NCI-H2107 (cell line): Measurements from ENCODE around the gene SNED1.

Source experiments
- DNase-seq: peaks from one replicate; lab custom pipeline; 2025; lab: John Stamatoyannopoulos, UW

SNED1 gene

DNA sequence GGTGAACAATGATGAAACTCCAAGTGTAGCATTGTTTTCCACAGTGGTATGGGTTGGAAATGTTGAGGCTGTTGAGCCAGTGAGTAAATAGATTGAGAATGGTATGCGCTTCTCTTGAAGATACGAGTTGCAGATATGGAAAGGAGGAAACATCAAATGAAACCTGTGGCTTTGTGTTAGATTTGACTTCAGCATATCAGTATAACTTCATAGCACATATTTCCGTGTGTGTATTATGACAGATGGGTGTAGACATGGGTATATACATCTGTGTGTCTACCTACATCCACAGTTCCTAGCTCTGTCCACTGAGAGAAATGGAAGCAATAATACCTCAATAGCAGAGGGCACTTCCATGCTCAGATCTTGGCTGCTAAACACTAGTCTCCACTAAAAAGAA is 8.0 kb downstream of the SNED1 start:
- DNase-seq: no peak

DNA sequence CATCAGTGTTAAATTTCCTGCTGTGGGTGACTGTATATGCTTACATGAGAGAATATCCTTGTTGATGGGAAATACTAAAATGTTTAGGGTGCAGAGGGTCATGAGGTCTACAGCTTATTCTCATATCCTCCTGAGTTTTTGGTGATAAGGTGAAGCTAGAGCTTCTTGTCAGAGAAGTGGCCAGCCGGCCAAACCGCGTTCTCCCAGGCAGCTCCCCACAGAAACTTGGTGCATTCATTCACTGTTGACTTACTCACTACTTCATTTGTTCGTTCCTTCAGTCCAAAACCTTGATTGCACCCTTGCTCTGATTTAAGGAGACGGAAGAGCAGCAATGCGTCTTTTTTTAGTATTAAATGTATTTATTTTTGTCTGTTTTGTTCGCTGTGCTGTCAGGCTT is 8.7 kb downstream of the SNED1 start:
- no peak for DNase-seq

- no peak for DNase-seq
Measured at GRCh38 chr2:241007880-241008710, 9.7 kb downstream of the SNED1 start.

DNA sequence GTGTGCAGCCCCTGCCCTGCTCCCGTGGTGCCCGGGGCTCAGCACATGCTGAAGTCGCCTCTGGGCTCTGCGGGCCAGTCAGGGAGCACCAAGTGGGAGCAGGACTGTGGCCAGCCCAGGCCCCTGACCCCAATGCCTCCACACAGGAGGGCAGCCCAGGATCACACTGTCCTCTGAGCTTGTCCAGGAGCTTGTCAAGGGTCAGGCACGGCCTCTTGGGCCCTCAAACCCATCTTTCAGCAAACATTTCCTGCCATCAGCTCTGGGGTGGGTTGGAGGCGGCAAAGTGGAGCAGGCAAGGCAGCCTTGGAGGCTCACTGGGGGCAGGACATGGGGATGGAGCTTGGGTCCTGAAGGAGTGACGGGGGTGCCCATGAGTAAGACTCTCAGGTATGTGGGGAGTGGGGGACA is 10.3 kb downstream of the SNED1 start:
- no peak for DNase-seq

DNA sequence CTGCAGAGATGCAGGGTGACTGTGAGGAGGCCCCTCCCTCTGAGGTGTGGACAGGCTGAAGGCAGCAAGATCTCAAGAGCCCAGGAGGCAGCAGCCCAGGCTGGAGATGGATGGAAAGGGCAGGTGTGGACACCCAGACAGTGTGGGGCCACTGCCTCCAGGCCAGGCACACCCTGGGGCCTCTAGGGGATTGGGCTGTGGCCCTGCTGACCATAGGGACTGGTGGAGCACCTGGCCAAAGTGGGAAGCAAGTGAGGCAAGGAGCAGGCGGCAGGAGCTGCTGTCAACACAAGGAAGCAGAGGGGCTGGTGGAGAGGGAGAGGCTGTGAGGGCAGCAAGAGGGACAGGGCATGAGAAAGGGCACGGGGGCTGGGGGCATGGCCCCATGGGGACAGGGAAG is 10.8 kb downstream of the SNED1 start:
- no peak for DNase-seq

GRCh38 chr2:241009601-241010530 is 11.4 kb downstream of the SNED1 start:
- peak; percentile 25 for DNase-seq

DNA sequence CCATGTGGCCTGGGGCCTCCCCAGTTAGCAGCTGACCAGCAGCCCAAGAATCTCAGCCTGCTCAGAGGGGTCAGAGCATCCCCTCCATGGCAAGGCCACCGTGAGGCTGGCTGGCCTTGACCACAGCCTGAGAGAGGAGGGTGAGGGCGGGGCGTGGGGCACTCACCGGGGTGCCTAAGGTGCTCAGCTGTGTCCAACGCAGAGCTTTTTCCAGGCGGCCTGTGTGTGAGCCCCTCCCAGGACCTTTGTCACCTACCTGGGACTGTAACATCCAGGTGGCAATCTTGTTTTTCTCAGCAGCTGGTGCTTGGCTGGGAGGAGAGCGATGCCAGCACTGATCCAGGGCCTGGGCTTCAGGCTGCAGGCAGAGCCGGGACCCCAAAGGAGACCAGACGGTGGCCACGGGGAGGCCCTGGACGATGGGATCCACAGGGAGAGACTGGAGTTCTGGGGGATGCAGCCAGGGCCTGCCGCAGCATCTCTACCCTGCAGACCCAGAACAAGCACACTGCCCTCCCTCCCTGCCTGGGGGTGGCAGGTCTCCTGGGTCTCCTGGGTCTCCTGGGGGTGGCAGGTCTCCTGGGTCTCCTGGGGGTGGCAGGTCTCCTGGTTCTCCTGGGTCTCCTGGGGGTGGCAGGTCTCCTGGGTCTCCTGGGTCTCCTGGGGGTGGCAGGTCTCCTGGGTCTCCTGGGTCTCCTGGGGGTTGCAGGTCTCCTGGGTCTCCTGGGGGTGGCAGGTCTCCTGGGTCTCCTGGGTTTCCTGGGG is 12.3 kb downstream of the SNED1 start:
- no peak for DNase-seq

DNA sequence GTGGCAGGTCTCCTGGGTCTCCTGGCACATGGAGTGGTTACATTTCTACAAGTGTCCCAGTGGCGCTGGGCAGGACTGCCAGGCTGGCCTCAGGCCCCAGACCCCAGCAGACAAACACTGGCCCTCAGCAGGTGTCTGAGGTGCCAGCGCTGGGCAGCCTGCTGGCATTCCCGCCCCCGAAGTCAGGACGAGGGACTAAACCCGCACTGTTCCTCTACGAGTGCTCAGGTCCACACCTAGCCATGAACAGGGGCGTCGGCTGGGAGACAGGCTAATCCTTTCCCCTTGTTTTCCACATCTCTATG is 12.8 kb downstream of the SNED1 start:
- no peak for DNase-seq

- DNase-seq: no peak
Measured at GRCh38 chr2:241011751-241012510, 13.5 kb downstream of the SNED1 start.

DNA sequence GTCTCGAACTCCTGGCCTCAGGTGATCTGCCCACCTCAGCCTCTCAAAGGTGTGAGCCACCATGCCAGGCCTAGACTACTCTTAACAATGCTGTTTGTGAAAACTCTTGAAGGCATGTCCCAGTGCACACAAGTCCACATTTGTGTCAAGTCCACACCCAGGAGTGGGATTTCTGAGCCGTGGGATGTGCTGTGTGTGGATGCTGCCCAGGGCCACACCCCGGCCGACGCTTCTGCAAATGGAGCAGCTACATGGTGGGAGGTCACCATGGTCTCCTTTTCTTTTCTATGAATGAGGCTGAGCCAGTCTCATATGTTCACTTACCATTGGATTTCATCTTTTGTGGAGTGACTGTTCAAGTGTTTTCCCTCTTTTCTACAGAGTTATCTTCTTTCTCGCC is 15.8 kb downstream of the SNED1 start:
- no peak for DNase-seq

- no peak for DNase-seq
Measured at GRCh38 chr2:241014764-241015163, 16.3 kb downstream of the SNED1 start.

- DNase-seq: no peak
Measured at GRCh38 chr2:241015439-241015838, 17.0 kb downstream of the SNED1 start.

GRCh38 chr2:241017228-241017940 is 19.0 kb downstream of the SNED1 start:
- no peak for DNase-seq

DNA sequence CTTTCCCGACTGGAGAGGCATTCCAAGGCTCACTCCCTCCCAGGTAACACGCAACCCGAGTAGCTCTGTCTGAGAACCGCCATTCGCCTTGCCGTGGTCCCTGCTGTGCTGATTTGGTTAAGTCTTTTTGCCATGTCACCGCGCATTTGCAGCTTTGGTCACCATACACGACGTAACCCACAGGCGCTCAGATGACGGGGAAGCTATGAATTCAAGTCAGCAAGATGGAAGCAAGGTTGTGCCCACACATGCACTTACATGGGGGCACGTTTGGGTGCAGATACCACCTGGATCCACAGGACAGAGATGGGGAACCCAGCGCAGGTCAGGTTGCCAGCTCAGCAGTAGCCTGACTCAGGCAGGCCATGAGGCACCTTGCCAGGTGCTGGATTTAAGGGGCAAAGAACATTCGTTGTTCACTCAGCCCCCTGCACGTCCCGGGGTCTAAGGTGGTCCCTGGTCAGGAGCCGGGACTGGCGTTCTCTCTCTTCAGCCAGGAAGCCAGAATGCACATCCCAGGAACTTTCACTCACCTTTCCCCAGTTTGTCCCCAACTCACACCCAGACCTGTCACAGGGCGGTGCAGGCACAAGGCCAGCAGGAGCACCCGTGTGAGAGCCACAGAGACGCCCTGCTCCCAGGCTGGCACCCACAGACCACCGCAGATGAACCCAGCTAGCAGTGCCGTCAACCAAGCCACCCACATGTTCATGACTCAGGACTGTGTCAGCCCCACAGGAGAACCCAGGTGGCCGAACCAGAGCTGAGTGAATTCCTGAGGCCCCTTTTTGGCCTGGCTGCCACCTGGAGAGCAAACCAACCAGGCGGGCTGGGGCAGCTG is 19.9 kb downstream of the SNED1 start:
- DNase-seq: no peak

DNA sequence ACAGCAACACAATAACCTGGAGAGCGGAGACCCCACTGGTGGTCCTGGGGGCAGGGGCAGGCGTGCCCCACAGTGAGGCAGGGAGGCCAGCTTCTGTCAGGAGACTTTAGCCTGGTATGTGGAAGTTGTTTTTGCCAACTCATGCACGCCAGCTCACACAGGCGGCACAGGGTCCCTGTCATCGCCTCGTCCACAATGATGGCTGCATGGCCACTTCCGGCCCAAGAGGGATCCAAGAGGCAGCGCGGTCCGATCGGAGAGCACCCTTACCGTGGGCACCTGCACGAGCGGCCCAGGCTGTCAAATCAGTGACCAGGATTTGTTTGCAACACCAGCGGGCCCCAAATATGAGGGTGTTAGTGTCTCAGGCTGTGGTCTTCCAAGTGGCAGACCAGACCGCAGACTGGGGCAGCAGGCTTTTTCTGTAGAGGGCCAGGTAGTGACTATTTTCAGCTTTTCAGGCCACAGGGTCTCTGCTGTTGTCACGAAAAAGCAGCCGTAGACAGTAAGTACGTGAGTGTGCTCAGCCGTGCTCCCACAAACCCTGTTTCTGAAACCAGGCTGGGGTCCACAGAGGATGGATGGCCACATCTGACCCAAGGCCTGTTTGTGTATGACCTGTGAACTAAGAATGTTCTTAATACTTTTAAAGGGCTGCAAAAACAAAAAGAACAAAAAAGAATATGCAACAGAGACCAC is 21.2 kb downstream of the SNED1 start:
- no peak for DNase-seq

GRCh38 chr2:241020201-241020600 is 21.8 kb downstream of the SNED1 start:
- no peak for DNase-seq

DNA sequence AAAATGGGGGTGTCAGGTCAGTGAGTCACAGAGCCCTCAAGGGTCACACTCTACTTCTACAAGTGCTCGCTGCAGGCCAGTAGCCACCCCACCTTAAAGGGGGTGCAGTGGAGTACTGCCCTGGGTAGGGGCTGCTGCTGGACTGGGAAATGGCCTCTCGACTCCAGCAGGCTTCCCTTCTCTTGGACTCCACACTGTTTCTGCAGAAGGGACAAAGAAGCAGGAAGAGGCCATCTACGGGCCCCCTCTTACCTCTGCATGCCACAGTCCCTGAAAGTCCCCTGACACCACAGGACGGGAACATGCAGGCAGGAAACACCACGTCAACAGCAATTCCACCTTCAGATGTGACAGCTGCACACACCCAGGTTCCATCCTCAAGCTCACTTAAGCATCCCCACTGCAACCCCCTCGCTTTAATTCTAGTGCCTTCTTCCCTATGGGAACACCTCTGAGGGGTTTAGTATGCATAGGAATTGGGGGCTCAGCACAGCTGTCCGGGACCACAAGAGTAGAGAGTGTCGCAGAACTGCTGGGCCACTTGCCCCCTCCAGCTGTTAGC is 22.3 kb downstream of the SNED1 start:
- no peak for DNase-seq

- DNase-seq: no peak
Measured at GRCh38 chr2:241025639-241026038, 27.2 kb downstream of the SNED1 start.
